K562 (cell line): ENCODE data around the gene FGGY. TPM values are rescaled to one million over a fixed set of nuclear protein-coding genes. Genes with fewer than 3 reads are reported as not detected.
A peak's percentile ranks its signal among the peaks of the same experiment; 100 is the strongest.

Experiments
- CHCHD3 ChIP-seq: fragments of 250-450 bp; sonication (Bioruptor Pico); IDR thresholded peaks from 2 replicates; pipeline ENCODE4 v2.1.2; 2022; ENCODE audit warnings: mild to moderate bottlenecking
- MAFG ChIP-seq: fragments of 450-650 bp; conservative IDR thresholded peaks from 2 replicates; pipeline ENCODE4 v1.6.1; 2016; ENCODE audit warnings: missing genetic modification characterization, missing compliant biosample characterization
- MAFK ChIP-seq: IDR thresholded peaks from 2 replicates; pipeline ENCODE4 v1.6.1; 2011; ENCODE audit warnings: low read length, improper control_type of control experiment
- NFIX ChIP-seq: fragments of 250-450 bp; sonication (Bioruptor Pico); IDR thresholded peaks from 2 replicates; pipeline ENCODE4 v1.4.0; 2020; ENCODE audit warnings: low read depth, mild to moderate bottlenecking, moderate library complexity
- NR3C1 ChIP-seq: sonication (generic); formaldehyde crosslinking; IDR thresholded peaks from 2 replicates; pipeline ENCODE4 v1.8.1; 2022; ENCODE audit warnings: missing genetic modification reagents
- RAD51 ChIP-seq: fragments of 450-650 bp; IDR thresholded peaks from 2 replicates; pipeline ENCODE4 v1.7.1; 2016; ENCODE audit warnings: low read depth, mild to moderate bottlenecking, borderline replicate concordance
- RHOXF2B ChIP-seq: fragments of 250-450 bp; sonication (Bioruptor Pico); conservative IDR thresholded peaks from 2 replicates; pipeline ENCODE4 v1.5.1; 2021
- ZNF41 ChIP-seq: fragments of 250-450 bp; sonication (Bioruptor Pico); conservative IDR thresholded peaks from 2 replicates; pipeline ENCODE4 v1.4.0; 2020; ENCODE audit warnings: mild to moderate bottlenecking
- polyA plus RNA-seq, 8 experiments: library from polyadenylated mRNA; depleted of rRNA in 4 of 8; stranded (reverse) in 5 of 8; unstranded in 3 of 8; fragments of >200 nt; fragmentation: Nextera tagmentation in 2 of 8; fragmentation: Illumina TruSeq in 1 of 8; extraction: Ambion mirVana in 2 of 8; extraction: Trizol in 1 of 8; gene quantifications; 2 replicates each; pipeline versions ENCODE4 v1.2.1 to v1.2.3, GENCODE V29; 2011 to 2014; ENCODE audit warnings: inconsistent platforms in 1 of 8, missing spikeins in 1 of 8
- total RNA-seq, 7 experiments: library from RNA; depleted of rRNA in 6 of 7; stranded (reverse); fragments of >200 nt in 6 of 7; fragmentation: Illumina TruSeq in 2 of 7; extraction: Trizol in 2 of 7; gene quantifications; 2 replicates each; pipeline versions ENCODE4 v1.2.1 to v1.2.3, GENCODE V29; 2011 to 2021; ENCODE audit warnings: low replicate concordance in 1 of 7
- TF ChIP-seq, protein P1 (sequence below): sonication (generic); formaldehyde crosslinking; IDR thresholded peaks from 2 replicates; pipeline ENCODE4 v1.8.1; 2023; ENCODE audit warnings: mild to moderate bottlenecking, missing genetic modification reagents, moderate library complexity
- TF ChIP-seq, protein P2 (sequence below), 3 experiments: fragments of 200-800 bp in 1 of 3; sonication (Bioruptor generic) in 1 of 3; sonication (generic) in 1 of 3; formaldehyde crosslinking in 1 of 3; IDR thresholded peaks; 2 replicates each; pipeline versions ENCODE4 v1.6.1 to v1.8.0; 2016 to 2022; ENCODE audit warnings: mild to moderate bottlenecking in 2 of 3, missing compliant biosample characterization in 2 of 3, missing genetic modification characterization in 2 of 3, missing genetic modification reagents in 1 of 3
- TF ChIP-seq, protein P3 (sequence below): fragments of 450-650 bp; IDR thresholded peaks from 2 replicates; pipeline ENCODE4 v1.6.1; 2016; ENCODE audit warnings: mild to moderate bottlenecking, moderate library complexity

FGGY gene
- total and polyA plus RNA-seq, 9 of the 15 experiments (the other 6 are each of a cell fraction or from before 2014, with no cell fraction given), result 9.7 to 19.2 (median 12.6) TPM

DNA sequence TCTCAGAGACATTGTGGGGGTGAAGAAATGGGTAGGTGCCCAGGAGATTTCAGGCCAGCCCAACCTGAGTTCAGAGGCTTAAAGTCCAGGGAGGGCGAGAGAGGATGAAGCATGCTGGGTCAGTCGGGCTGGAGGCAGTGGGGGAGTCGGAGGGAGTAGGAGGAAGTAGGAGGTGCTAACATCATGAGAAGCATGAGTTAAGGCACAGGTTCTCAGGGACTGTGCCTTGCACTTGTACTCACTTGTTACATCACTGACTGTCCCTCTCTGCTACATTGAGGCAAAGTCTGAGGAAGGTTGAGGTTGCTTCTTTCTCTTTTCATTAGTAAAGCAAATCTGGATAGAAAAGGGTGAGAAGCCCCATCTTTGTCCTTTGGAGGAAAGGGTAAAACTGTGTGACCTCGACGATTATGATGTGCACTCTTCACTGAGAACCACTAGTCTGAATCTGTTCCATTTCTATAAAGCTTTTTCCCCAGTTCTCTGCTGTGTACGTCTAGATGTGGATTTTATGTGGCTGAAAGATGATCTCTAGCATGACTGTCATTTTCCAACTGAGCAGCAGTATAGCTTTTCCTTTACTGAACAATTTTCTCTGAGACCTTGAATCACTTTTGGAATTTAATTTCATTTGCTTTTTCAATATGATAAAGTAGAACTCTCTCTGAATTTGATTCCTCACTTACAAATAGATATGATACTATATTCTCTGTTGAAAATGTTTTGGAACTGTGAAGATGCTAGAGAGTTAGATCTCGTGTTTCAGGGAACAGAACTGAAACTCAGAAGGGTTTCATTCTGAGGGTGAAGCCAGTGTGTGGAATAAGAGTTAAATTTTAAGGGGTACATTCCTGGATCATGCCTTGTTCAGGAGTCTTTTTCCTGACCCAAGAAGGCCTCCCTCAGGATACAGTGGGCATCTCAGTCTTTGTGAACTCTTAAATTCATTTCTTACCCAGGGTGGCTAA, 94.6 kb downstream of the FGGY start (continued):
- TF ChIP-seq, protein P1, sequence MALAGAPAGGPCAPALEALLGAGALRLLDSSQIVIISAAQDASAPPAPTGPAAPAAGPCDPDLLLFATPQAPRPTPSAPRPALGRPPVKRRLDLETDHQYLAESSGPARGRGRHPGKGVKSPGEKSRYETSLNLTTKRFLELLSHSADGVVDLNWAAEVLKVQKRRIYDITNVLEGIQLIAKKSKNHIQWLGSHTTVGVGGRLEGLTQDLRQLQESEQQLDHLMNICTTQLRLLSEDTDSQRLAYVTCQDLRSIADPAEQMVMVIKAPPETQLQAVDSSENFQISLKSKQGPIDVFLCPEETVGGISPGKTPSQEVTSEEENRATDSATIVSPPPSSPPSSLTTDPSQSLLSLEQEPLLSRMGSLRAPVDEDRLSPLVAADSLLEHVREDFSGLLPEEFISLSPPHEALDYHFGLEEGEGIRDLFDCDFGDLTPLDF, result no peak
- TF ChIP-seq RHOXF2B (CRISPR knock-in tag), result no peak
- TF ChIP-seq MAFG, result peak; percentile 34; the same call in 1 of the 2 replicates
- no peak for TF ChIP-seq MAFK
- TF ChIP-seq NFIX (CRISPR knock-in tag), result no peak
- no peak for TF ChIP-seq RAD51
- no peak for TF ChIP-seq NR3C1 (CRISPR knock-in tag)
- TF ChIP-seq, protein P2, sequence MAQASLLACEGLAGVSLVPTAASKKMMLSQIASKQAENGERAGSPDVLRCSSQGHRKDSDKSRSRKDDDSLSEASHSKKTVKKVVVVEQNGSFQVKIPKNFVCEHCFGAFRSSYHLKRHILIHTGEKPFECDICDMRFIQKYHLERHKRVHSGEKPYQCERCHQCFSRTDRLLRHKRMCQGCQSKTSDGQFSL (CRISPR knock-in tag; IDR thresholded peaks at IDR 0.05), result peak; percentile 35; the same call in 1 of the 2 replicates
- TF ChIP-seq, protein P2 (tag; IDR thresholded peaks at IDR 0.05), result no peak
- no peak for TF ChIP-seq ZNF41 (CRISPR knock-in tag)
- TF ChIP-seq, protein P3, sequence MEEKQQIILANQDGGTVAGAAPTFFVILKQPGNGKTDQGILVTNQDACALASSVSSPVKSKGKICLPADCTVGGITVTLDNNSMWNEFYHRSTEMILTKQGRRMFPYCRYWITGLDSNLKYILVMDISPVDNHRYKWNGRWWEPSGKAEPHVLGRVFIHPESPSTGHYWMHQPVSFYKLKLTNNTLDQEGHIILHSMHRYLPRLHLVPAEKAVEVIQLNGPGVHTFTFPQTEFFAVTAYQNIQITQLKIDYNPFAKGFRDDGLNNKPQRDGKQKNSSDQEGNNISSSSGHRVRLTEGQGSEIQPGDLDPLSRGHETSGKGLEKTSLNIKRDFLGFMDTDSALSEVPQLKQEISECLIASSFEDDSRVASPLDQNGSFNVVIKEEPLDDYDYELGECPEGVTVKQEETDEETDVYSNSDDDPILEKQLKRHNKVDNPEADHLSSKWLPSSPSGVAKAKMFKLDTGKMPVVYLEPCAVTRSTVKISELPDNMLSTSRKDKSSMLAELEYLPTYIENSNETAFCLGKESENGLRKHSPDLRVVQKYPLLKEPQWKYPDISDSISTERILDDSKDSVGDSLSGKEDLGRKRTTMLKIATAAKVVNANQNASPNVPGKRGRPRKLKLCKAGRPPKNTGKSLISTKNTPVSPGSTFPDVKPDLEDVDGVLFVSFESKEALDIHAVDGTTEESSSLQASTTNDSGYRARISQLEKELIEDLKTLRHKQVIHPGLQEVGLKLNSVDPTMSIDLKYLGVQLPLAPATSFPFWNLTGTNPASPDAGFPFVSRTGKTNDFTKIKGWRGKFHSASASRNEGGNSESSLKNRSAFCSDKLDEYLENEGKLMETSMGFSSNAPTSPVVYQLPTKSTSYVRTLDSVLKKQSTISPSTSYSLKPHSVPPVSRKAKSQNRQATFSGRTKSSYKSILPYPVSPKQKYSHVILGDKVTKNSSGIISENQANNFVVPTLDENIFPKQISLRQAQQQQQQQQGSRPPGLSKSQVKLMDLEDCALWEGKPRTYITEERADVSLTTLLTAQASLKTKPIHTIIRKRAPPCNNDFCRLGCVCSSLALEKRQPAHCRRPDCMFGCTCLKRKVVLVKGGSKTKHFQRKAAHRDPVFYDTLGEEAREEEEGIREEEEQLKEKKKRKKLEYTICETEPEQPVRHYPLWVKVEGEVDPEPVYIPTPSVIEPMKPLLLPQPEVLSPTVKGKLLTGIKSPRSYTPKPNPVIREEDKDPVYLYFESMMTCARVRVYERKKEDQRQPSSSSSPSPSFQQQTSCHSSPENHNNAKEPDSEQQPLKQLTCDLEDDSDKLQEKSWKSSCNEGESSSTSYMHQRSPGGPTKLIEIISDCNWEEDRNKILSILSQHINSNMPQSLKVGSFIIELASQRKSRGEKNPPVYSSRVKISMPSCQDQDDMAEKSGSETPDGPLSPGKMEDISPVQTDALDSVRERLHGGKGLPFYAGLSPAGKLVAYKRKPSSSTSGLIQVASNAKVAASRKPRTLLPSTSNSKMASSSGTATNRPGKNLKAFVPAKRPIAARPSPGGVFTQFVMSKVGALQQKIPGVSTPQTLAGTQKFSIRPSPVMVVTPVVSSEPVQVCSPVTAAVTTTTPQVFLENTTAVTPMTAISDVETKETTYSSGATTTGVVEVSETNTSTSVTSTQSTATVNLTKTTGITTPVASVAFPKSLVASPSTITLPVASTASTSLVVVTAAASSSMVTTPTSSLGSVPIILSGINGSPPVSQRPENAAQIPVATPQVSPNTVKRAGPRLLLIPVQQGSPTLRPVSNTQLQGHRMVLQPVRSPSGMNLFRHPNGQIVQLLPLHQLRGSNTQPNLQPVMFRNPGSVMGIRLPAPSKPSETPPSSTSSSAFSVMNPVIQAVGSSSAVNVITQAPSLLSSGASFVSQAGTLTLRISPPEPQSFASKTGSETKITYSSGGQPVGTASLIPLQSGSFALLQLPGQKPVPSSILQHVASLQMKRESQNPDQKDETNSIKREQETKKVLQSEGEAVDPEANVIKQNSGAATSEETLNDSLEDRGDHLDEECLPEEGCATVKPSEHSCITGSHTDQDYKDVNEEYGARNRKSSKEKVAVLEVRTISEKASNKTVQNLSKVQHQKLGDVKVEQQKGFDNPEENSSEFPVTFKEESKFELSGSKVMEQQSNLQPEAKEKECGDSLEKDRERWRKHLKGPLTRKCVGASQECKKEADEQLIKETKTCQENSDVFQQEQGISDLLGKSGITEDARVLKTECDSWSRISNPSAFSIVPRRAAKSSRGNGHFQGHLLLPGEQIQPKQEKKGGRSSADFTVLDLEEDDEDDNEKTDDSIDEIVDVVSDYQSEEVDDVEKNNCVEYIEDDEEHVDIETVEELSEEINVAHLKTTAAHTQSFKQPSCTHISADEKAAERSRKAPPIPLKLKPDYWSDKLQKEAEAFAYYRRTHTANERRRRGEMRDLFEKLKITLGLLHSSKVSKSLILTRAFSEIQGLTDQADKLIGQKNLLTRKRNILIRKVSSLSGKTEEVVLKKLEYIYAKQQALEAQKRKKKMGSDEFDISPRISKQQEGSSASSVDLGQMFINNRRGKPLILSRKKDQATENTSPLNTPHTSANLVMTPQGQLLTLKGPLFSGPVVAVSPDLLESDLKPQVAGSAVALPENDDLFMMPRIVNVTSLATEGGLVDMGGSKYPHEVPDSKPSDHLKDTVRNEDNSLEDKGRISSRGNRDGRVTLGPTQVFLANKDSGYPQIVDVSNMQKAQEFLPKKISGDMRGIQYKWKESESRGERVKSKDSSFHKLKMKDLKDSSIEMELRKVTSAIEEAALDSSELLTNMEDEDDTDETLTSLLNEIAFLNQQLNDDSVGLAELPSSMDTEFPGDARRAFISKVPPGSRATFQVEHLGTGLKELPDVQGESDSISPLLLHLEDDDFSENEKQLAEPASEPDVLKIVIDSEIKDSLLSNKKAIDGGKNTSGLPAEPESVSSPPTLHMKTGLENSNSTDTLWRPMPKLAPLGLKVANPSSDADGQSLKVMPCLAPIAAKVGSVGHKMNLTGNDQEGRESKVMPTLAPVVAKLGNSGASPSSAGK, result peak; percentile 72
- no peak for TF ChIP-seq CHCHD3 (CRISPR knock-in tag)
